GM21447 (cell line): ENCODE data around the gene DTYMK.
"Not testable (repeated sequence)": the region's sequence is repeated elsewhere in the genome, so short reads cannot be mapped to it uniquely, and the experiment has no call there.

Experiments used
- ATAC-seq: cut with Tn5 transposase; IDR thresholded peaks from one replicate; pipeline ENCODE4 v1.9.1; 2021; ENCODE audit not compliant: unreplicated experiment

The DTYMK gene, protein sequence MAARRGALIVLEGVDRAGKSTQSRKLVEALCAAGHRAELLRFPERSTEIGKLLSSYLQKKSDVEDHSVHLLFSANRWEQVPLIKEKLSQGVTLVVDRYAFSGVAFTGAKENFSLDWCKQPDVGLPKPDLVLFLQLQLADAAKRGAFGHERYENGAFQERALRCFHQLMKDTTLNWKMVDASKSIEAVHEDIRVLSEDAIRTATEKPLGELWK

DNA sequence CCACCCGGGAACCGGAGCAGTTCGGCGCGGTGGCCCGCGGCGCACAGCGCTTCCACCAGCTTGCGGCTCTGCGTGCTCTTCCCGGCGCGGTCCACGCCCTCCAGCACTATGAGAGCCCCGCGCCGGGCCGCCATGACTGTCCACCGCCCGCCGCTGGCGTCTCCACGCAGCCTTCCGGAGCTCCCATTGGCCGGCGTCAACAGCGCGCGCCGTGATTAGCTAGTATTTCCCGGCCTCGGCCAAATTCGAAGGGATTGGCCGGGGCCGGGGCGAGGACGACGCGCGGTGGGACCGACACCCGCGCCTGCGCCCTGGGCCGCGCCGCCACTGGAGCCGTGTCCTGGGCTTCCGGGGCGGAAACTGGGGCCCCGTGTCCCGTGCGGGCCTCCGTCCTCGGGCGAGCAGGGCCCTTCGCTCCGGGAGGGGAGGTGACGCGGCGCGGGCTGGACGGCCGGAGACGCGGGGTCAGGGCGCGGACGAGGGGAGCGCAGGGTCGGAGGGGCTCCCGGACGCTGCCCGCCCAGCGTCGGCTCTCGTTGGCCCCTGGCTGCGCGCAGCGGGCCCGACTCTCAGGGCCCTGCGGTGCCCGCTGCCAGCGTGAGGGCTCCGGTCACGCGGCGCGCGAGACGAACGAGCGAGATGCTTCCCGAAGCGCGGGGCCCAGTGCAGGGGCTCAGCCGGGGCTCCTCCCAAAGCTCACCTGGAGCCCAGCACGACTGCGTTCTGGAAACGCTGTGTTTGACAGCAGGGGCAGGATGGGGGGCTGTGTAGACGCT, at the start of gene DTYMK:
TSS of gene DTYMK (minus strand) at position 166 of the 776 bp plus-strand sequence. CDS start at position 134, 32 bp downstream.
- ATAC-seq, result peak; percentile 91

DNA sequence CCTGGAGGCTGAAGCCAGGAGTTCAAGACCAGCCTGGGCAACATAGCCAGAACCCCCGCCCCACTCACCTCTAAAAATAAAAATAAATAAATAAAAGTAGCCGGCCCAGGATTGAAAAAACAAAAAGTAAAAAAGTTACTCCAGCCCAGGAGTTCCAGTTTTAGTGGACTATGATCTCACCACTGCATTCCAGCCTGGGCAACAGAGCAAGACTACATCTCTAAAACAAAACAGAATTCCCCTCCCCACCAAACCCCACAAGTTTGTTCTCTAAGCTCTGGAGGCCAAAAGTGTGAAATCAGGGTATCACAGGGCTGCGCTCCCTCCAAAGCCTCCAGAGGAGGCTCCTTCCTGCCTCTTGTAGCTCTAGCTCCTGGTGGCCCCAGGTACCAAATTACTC, 49.5 kb upstream of the DTYMK start:
- ATAC-seq, result no peak

DNA sequence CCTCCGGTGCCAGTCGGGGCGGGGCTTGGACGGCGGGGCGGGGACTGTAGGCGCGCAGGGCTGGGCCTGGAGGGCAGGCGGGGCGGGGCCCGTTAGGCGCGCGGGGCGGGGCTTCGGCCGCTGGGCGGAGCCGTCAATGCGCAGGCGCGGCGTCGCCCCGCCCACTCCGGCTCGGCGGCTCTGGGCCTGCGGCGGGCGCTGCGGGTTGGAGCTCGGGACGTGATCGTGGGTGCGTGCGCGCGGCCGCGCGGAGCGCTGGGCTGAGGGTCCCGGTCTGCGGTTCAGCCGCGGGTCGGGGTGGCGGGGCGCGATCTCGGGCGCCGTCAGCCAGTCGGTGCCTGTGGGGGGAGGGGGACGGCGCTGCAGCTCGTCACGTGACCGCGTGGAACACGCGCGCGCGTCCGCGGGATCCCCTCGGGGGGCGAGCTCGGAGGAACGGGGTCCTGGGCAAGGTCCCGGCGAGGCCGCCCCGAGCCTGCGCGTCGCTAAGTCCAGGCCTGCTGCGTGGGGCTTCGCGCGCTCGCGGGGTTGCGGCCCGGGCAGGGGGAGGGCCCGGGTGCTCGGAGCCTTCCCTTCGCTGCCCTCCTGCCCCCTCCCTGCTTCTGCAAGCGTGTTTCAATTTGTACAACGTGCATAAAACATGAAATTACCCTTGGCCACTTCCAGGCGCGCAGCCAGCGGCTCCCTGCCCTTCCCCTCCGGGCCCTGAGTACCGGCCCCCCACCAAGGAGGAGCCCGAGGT, 48.0 kb upstream of the DTYMK start, which contains the start of gene D2HGDH:
TSS of gene D2HGDH (plus strand) at position 164 of the 742 bp plus-strand sequence. CDS start 595 bp downstream, outside the sequence.
- ATAC-seq, result peak; percentile 83

DNA sequence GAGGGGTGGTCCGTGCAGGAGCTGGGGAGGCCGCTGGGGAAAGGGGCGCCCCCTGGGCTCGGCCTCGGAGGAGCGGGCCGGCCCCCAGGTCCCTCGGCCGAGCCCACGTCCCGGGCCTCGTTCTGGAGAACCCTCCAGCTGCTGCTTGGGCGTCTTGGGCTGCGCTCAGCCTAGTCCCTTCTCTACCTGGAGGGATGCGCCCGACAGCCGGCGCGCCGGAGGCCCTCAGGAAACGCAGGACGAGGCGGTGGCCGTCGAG, 47.5 kb upstream of the DTYMK start:
- no peak for ATAC-seq

DNA sequence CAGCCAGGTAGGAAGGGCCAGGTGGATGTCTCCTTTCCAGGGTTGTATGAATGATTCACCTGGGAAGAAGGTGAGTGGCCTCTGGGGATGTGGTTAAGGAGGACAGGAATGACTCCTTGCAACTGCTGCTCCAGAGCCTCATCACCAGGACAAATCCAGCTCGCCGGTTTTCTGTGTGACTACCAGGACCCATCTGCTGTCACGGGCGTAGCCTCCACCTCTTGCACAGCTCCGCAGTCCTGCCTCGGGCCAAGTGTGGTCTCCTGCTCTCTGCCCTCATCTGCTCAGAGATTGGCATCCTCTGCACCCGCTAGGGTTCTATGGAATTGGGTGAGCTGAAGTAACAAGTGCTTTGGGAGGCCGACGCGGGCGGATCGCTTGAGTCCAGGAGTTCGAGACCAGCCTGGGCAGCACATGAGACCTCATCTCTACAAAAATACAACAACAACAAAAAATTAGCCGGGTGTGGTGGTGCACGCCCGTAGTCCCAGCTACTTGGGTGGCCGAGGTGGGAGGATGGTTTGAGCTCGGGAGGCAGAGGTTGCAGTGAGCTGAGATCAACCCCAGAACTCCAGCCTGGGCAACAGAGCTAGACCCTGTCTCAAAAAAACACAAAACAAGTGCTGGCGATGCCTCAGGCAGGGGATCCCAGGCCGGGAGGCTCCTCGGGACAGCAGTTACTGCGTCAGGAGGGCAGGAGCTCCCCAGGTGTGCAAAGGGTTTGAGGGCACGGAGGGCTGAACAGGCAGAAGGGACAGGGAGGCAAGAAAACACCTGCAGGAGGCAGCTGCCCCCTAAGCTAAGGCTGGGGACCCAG, 47.0 kb upstream of the DTYMK start:
- no peak for ATAC-seq

DNA sequence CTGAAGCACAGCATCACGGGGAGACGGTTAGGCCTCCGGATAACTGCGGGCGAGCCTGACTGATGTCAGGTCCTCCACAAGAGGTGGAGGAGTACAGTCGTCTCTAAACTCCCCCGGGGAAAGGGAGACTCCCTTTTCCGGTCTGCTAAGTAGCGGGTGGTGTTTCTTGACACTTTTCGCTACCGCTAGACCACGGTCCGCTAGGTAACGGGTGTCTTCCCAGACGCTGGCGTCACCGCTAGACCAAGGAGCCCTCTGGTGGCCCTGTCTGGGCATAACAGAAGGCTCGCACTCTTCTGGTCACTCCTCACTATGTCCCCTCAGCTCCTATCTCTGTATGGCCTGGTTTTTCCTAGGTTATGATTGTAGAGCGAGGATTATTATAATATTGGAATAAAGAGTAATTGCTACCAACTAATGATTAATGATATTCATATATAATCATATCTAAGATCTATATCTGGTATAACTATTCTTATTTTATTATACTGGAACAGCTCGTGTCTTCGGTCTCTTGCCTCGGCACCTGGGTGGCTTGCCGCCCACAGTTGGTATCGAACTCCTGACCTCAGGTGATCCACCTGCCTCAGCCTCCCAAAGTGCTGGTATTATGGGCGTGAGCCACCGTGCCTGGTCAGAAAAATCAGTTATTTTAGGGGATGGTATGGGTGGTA, 46.0 kb upstream of the DTYMK start:
- not testable (repeated sequence) for ATAC-seq

DNA sequence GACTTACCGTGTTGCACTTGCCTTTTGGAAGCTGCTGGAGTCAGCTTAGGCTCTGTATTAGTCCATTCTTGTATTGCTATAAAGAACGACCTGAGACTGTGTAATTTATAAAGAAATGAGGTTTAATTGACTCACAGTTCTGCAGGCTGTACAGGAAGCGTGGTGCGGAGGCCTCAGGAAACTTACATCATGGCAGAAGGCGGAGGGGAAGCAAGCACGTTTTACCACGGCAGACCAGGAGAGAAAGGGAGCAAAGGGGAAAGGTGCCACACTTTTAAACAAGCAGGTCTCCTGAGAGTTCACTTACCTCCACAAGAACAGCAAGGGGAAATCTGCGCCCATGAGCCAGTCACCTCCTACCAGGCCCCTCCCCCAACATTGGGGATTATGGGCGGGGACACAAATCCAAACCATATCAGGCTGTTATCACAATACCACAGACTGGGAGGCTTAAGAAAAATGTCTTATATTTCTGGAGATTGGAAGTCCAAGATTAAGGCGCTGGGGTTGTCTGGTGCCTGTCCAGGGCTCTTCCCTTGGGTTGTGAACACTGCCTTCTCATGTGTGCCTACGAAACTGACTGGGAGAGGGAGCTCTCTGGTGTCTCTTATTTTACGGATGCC, 44.2 kb upstream of the DTYMK start:
- ATAC-seq, result no peak

DNA sequence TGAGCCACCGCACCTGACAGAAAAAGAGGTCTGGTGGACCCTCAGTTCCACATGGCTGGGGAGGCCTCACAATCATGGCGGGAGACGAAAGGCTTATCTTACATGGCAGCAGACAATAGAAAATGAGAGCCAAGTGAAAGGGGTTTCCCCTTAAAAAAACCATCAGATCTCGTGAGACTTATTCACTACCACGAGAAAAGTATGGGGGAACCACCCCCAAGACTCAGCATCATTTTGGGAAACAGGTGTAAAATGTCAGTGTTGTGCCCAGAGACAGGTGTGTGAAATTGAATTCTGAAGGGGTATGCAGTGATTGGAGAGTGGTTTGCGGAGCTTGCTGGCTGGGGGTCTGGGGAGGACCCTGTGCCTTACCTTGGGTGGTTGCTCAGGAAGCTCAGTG, 43.3 kb upstream of the DTYMK start:
- no peak for ATAC-seq

DNA sequence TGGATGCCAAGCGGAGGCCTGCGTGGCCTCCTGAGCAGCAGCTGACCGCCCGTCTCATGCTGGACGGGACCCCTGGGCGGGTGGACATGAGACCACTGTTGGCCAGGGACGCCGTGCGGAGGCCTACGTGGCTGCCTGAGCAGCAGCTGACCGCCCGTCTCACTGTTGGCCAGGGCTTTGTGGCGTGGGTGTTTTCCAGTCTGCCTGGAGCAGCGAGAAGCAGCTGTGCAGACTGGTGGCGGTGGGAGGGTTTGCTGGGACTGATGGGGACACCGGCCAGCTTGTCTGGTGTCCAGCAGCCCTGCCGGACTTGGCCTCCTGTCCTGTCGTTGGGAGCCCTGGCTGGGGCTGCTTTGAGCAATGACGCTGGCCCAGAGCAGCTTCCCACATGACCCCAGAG, 42.0 kb upstream of the DTYMK start:
- ATAC-seq, result no peak

DNA sequence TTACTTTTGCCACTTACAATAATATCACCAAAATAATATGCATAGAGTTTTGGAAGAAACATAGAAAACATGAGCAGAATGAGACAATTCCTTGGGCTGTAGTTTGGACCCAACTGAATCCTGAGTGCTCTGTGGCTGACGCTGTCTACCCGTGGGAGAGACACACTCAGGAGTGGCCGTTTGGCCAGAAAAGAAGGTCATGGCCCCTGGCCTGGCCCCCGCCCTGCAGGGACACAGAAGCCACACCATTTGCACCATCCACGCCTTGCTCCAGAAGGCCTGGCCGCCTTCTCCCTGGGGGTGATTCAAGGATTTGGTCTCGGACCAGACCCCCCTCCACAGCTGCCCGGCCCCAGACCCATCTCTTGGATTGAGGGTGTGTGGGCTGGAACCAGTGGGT, 41.4 kb upstream of the DTYMK start:
- ATAC-seq, result no peak

DNA sequence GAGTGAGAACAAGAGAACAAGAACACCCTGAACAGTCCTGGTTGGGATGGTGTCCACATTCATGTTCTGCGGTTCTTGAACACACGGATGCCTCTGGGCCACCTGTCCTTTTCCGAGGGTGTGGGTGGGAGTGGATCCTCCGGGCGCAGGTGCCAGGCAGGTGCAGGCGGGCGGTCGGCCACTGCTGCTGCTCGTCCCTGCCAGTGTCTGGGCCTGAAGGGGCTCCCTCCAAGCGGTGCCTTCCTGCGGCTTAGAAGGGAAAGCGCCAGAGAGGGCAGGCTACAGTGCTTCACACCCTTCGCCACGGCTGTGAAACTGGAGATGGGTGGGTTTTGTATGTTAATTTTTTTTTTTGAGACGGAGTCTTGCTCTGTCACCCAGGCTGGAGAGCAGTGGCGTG, 39.8 kb upstream of the DTYMK start:
- ATAC-seq, result no peak

DNA sequence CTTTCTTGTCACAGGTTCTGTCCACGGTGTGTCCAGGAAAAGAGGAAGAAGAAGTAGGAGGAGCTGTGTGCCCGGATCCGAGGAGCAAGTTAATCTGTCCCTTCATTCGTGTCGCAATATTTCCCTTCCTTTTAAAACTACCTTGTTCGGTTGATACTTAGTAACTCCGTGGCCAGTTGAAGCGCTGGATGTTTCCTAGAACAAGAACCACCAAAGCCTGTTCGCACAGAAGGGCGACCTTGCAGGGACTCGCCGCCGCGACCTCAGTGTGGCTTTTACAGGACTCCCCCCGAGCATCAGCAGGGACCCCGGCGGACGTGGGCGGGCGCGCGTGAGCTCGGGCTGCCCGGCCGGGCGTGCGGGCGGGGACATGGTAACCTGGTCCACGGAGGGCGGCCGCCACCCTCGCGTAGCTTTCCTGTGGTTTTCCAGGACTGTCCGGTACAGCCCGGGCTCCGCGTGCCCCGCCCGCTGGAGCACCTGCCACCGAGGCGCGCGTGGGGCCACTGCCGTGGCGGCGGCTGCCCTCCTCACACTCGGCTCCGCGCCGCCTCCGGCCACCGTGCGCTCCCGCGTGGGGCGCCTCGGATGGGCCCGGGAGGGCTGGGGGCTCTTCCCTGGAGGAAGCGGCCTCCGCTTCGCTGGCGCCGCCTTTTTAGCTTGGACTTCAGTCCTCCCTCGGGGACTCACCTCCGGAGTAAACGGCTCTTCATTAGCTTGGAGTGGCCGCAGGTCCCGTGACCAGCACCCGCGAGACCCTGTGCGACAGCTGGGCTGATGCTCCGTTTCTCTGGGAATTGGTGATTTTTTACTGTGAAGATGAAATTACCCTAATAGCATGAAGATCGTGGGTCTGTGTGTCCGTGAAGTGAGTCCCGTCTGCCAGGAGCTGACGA, 38.6 kb upstream of the DTYMK start:
- no peak for ATAC-seq

DNA sequence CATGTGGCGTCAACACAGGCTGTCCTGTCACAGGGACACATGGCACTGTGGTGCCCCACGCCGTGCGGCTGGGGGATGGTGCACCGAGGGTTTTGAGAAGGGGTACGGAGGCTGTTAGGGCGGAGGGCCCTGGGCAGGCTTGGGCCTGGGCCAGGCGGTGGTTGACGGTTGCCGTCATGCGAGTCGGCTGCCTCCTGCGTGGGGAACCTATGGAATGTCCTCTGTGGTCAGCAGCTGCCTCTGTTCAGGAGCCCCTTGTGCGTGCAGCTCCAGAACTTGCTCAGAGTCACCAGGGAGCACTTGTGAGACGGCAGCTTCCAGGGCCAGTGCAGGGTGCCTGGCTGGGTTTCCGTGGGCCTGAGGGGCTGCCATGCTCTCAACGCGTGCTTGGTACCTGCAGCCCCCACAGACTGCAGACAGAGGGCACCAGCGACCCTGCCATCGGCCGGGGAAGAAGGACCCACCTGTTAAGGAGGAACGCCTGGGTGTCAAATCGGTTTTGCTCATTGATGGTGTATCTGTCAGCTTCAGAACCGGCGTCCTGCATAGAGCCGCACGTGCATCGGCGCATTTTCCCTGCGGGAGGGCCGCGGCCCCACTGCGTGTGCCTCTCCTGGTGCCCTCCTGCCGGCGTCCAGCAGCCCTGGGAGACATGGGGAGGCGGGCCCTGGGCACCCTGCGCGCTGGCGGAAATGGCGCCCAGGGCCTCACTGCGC, 37.8 kb upstream of the DTYMK start:
- ATAC-seq, result no peak

DNA sequence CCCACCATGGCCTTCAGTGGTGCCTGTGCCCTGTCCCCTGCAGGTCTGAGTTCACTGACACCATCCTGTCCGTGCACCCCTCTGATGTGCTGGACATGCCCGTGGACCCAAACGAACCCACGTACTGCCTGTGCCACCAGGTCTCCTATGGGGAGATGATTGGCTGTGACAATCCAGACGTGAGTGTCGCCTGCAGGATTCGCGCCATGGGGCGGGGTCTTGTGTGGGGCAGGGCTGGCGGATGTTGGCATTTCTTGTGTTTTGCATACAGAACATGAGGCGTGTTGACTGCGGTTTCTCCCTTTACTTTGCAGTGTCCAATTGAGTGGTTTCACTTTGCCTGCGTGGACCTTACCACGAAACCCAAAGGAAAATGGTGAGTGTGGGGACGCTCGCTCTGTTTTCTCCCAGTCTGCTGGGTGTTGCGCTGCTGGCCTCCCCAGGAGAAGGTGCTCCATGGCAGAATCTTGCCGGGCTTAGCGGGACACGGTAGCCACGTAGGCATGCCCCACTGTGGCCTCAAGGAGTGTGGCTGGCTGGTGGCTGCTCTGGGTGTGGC, 36.4 kb upstream of the DTYMK start:
- ATAC-seq, result no peak

DNA sequence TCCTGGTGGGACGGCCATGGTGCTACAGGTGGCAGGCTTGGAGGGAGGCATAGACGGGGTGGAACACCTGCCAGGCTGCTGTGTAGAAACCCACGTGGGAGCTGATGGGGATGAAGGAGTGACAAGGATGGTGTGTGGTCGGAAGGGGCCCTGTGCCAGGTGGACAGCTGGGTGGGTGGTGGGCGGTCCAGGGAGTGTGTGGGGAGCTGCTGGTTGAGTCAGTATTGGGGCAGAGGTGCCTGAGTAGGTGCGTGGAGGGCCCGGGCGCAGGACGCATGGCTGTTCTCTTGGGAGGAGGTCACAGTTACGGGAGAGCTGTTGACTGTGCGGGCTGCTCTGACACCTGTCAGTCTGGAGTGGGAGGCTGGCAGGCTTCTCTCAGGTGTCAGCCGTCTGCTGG, 35.2 kb upstream of the DTYMK start:
- no peak for ATAC-seq

DNA sequence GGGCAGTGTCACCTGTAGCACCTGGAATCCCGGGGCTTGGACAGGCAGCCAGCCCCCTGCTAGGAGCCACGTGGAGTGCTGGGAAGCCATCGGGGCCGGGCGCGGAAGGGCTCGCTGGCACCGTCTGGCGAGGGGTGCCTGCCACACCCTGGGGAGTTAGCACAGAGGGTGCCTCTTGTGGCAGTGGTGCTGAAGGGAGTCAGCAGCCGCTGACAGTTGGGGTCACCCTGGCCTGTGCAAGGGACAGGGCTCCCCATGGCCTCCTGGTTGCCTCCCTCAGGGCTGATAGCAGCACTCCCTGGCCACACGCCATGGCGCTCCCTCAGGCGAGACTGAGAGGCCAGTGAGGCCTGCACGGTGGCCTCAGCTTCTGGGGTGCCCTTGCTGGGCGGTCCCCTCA, 33.9 kb upstream of the DTYMK start:
- no peak for ATAC-seq

DNA sequence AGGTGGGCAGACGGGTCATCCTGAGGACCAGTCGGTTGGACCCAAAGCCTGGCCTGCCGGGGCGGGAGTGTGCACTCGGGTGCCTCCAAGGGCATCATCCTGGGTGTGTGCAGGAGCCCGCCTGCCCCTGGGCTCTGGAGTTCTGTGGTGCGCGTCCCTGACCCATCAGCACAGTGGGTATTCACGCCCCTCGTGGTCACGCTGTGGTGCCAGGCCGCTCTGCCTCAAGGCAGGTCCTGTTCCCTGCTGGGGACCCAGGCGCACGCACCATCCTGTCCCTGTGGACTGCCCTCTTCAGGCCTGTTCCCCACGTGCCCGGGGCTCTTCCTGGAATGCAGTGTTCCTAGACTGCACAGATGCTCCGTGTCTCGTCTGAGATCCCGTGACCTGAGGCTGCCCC, 33.5 kb upstream of the DTYMK start:
- ATAC-seq, result no peak

DNA sequence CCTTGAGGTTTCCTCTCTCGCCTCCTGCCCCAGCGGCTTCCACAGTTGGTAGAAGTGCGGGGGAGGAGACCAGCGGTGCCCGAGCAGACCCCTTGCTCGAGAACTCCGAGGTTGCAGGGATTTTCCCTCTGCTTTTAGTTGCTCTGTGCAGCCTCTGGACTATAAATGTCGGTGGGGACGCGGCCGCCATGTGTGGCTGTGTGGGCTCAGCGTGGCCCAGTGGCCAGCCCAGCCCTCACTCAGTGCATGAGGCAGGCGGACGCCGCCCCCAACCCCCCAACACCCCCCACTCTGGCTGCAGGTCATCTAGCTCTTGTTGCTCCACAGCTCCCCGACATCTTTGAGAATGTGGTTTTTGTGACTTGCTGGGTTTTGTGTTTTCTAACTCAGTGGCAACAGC, 32.5 kb upstream of the DTYMK start:
- ATAC-seq, result no peak
